Activated CD8-positive, alpha-beta memory T cell treated with anti-CD3 and anti-CD28 coated beads, Interleukin-2, amount 50 U/mL, for 48 hours (primary cell): ENCODE measurements around the gene TSC22D3.
A peak's percentile ranks its signal among the peaks of the same experiment; 100 is the strongest.
"Not testable (repeated sequence)": the region's sequence is repeated elsewhere in the genome, so short reads cannot be mapped to it uniquely, and the experiment has no call there.

Experiments
- DNase-seq: peaks from one replicate; pipeline ENCODE4 v3.0.0-alpha.2; 2020

Gene TSC22D3

GRCh38 chrX:107676559-107677378, 98.8 kb downstream of the TSC22D3 start:
- peak; percentile 75 for DNase-seq

- no peak for DNase-seq
Measured at GRCh38 chrX:107675823-107676555, 99.6 kb downstream of the TSC22D3 start.

- DNase-seq: no peak
Measured at GRCh38 chrX:107675365-107675654, 100.3 kb downstream of the TSC22D3 start.

- no peak for DNase-seq
Measured at GRCh38 chrX:107674480-107675364, 100.9 kb downstream of the TSC22D3 start.

- DNase-seq: peak; percentile 86
Measured at GRCh38 chrX:107673933-107674479, 101.6 kb downstream of the TSC22D3 start.

- DNase-seq: no peak
Measured at GRCh38 chrX:107673431-107673830, 102.2 kb downstream of the TSC22D3 start.

GRCh38 chrX:107672955-107673378, 102.6 kb downstream of the TSC22D3 start:
- peak; percentile 74 for DNase-seq

- not testable (repeated sequence) for DNase-seq
Measured at GRCh38 chrX:107671256-107671655, 104.3 kb downstream of the TSC22D3 start.

GRCh38 chrX:107669885-107670628, 105.5 kb downstream of the TSC22D3 start:
- no peak for DNase-seq

GRCh38 chrX:107669261-107669660, 106.3 kb downstream of the TSC22D3 start:
- DNase-seq: no peak

- DNase-seq: not testable (repeated sequence)
Measured at GRCh38 chrX:107668710-107669109, 106.9 kb downstream of the TSC22D3 start.

GRCh38 chrX:107667426-107667825, 108.2 kb downstream of the TSC22D3 start:
- DNase-seq: no peak

GRCh38 chrX:107666931-107667330, 108.7 kb downstream of the TSC22D3 start:
- DNase-seq: no peak
